ENCODE data around the gene ZNF827.

The ZNF827 gene, protein sequence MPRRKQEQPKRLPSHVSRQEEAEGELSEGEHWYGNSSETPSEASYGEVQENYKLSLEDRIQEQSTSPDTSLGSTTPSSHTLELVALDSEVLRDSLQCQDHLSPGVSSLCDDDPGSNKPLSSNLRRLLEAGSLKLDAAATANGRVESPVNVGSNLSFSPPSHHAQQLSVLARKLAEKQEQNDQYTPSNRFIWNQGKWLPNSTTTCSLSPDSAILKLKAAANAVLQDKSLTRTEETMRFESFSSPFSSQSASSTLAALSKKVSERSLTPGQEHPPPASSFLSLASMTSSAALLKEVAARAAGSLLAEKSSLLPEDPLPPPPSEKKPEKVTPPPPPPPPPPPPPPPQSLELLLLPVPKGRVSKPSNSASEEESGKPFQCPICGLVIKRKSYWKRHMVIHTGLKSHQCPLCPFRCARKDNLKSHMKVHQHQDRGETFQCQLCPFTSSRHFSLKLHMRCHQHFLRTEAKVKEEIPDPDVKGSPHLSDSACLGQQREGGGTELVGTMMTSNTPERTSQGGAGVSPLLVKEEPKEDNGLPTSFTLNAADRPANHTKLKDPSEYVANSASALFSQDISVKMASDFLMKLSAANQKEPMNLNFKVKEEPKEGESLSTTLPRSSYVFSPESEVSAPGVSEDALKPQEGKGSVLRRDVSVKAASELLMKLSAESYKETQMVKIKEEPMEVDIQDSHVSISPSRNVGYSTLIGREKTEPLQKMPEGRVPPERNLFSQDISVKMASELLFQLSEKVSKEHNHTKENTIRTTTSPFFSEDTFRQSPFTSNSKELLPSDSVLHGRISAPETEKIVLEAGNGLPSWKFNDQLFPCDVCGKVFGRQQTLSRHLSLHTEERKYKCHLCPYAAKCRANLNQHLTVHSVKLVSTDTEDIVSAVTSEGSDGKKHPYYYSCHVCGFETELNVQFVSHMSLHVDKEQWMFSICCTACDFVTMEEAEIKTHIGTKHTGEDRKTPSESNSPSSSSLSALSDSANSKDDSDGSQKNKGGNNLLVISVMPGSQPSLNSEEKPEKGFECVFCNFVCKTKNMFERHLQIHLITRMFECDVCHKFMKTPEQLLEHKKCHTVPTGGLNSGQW

DNA sequence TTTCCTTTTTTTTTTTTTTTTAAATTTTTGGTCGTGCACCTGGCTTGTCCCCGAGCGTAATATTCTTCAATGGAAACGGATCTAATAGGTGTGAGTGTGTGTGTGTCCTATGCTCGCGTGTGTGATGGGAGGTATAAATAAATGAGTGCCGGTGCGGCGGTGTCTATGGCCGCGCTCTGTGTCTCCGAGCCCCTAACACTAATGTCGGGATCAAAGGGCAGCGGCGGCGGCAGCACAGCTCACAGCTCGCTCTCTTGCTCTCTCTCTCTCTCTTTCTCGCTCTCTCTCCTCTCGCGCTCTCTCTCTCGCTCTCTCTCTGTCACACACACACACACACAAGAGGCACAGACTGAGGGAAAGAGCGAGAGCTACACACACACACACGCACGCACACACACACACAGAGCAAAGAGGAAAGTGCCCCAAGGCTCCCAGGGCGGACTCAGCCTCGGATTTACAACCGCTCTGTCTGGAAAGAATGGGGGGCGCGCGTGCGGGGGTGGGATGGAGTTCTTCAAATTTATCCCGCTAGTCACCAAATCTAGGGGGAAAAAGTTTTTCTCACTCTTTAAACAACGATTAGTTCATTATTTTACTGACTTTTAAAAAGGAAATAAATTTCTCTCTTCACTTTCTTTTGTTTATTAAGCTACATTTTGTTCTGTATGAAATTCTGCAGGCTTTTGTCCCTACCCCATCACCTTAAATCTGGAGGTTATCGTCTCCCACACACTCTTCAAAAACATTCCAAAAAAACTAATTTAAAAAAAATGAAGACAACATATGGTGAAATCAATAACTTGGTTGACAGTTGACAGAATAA lies at the start of gene ZNF827:
ZNF827 (minus strand) TSS at position 206 of the 823 bp plus-strand sequence. CDS start 416 bp downstream, outside the sequence.
- peak; percentile 34 to 60 for DNase-seq

DNA sequence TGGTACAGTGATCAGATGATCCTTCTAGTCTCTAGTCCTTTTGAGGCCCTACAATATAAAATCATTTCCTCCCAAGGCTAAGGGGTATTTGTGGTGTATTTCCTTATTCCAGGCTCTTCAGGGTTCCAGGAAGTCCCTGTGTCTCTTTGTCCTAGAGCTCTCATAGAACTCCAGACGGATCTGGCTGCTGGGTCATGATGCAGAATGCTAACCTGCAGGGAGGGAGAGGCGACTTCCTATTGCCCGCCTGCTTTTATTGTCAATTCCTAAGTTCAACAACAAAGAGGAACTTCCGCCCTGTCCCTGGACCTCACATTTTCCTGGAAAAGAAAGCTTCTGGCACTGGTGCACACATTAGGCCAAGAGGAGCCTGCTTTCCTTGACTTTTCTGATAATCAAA lies 45.9 kb upstream of the ZNF827 start:
- DNase-seq = no peak

DNA sequence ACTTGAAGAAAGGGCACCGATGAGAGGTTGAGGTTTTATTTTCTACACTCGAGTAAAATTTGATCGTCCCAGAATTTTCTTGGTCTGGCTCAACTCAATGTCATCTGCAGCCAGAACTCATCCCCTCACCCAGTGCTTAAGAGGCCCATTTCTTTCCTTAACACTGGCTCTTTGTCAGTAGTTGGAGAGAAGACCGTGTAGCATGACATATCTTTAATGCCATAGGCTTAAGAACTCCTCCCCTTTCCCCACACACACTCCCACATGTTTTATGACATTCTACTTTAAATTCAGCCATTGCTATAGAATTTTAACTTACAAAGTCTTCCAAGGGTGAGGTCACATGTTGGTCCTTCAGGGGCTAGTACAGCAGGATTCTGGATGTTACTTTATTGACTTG lies 44.2 kb upstream of the ZNF827 start:
- DNase-seq = no peak

- no peak for DNase-seq
Observed at GRCh38 chr4:145979160-145979559, 40.5 kb upstream of the ZNF827 start.

GRCh38 chr4:145976680-145977079 lies 38.1 kb upstream of the ZNF827 start:
- DNase-seq = no peak

DNA sequence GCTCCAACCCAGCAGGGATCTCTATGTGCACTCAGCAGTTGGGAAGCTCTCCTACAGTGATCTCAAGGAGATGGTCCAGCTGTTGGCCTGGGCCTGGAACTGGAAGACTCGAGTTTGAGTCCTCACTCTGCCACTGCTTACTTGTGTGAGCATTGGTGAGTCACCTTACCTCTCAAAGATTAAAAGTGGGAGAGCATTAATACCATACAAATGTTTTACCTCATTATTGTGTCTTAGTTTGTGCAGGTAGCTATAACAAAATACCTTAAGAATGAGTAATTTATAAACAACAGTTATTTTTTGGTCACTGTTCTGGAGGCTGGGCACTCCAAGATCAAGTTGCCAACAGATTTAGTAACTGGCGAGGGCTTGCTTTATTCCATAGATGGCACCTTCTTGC lies 21.4 kb upstream of the ZNF827 start:
- no peak for DNase-seq

DNA sequence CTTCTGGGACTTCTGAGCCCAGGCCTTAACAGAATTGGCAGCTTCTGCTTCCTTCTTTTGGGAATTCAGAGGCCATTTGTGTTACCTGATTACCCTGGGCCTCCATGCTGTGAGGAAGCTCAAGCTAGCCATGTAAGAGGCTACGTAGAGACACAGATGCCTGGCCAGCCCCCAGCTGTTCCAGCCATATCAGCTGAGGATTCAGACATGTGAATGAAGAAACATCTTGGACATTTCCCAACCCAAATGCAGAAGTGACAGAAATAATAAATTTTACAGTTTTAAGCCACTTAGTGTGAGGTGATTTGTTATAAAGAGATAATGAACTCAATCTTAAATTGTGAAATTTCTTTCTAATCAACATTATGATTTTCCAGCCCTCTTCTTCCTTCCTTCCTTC lies 18.7 kb upstream of the ZNF827 start:
- DNase-seq = no peak

GRCh38 chr4:145956288-145956890 lies 17.8 kb upstream of the ZNF827 start:
- peak in 1 of 2 experiments; percentile 14 for DNase-seq

DNA sequence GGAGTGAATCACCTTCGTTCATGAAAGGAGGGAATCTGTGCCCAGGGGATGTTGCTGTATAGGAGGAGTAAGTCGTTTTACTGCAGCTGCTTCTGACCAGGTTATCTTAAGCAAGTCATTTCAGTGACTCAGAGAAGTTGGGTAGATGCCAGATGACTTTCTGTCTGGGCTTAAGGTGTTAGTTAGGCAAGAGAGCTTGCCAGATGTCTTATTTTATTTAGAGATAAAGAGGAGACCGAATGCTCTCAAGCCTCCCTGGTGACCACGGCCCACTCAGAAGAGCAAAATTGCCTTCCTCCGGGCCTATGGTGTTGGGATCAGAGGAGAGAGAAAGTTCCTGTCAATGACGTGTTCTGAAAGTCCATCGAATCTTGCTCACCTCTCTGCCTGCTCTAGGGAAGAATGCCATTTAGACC lies 16.3 kb upstream of the ZNF827 start:
- DNase-seq = no peak

DNA sequence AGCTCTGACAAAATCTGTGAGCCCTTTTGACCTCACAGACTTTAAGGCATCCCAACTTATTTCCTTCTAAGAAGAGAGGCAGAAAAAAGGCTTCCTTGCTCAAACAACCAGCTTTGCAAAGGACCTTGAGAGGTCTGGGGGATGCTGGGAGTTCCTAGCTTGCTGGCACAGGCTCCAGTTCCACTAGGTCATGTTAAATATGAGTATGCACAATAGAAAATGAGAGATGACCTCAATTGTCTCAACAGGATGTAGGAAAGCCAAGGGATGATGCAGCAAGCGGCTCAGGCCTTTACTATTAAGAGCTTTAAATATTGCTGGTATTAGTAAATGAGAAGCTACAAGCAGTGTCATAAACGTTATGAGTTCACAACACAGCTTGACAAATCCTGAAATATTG lies 13.3 kb upstream of the ZNF827 start:
- no peak for DNase-seq

GRCh38 chr4:145945431-145946155 lies 7.0 kb upstream of the ZNF827 start:
- DNase-seq = no peak

DNA sequence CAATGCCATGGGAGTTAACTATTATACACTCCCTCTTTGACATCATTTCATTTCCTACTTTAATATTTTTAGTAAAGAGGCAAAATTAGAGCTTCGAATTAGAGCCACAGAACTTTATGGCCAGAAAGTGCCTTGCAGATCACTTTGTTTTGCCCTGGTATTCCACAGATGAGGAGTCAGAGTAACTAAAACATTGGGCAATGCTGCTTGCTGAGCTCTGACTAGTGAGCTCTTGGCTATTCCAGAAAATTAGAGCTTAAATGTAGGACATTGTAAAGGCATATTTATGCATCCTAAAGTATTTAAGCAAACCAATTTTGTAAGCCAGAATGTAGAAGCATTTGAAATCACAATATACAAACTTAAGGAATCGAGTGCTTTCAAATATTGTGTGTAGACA lies 6.3 kb upstream of the ZNF827 start:
- no peak for DNase-seq

GRCh38 chr4:145939856-145940255 lies 1.2 kb upstream of the ZNF827 start:
- no peak for DNase-seq

DNA sequence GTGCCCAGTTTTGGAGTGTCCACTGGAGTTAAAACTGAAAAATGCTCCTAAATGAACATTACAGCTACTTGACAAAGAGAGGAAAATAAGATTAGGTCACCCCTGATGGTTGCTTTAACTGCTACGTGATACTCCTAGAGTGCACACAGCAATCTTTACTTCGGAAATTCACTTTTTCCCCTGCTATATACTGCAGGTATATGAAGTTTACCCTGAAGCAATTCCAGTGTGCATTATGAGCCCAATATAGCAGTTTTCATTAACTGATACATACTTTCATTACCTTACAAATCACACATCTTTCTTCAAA lies 773 bp upstream of the ZNF827 start:
- no peak for DNase-seq

DNA sequence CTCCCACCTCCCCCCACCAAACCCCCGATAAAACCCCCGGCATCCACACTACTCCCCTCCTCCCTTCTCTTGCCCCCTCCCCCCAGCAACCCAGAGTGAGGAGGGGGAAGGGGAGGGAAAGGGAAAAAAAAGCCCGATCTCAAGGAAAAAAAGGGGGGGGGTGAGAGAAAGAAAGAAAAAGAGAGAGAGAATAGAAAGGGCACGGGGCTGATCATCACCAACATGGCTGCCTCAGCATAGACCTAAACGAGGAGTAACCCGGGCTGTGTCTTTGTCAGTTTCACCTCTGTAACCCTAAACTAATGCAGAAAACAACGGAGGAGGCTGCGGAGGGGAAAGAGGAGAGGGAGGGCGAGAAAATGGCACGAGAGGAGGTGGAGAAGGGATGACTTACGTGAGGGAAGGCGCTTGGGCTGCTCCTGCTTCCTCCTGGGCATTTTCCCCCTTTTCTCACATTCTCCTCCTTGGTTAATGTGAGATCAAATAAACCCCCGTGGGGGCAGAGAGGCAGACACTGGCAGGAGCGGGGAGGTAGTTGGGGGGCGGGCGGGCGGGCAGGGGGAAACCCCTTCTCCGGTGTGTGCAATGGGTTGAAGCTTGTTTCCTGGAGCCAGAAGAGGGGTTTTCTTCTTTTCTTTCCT lies 532 bp downstream of the ZNF827 start:
- peak; percentile 30 to 48 for DNase-seq

GRCh38 chr4:145936997-145937901 lies 1.4 kb downstream of the ZNF827 start:
- peak; percentile 44 to 52 for DNase-seq

DNA sequence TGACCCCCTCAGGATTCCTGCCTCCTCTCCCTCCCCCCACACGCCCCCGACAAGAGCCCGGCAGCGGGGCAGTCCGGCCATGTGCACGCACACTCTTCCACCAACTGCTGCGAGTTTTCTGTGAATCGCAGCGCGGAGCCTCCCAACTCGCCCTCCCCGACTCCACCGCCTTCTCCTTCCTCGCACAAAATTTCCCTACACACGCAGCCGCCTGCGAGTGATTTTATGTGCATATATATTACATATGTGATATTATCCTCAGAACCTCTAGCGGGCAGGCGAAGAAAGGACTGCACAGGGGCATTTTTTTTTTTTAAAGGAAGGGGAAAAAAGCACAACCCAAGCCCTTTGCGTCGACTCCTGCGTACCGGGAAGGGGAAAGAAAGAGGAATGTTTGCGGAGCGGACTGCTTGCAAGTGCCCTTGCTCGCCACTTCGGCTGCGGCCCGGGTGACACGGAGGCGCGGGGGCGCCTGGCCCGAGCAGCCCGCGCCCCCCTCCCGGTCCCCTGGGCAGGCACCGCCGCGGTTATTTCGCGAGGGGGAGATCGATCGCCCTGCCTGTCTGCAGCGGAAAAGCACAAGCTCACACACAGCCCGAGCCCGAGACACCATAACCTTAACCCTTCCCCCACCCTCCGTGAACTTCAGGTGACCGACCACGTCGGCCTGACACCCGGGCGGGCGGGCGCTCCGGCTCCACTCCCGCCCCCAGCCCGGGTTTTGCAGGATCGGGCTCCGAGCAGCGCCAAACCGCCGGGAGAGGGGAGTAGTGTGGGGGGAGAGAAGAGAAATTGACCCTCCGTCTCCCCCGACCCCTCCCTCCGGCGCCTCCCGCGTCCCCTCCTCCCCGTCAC lies 2.3 kb downstream of the ZNF827 start:
- peak; percentile 51 to 55 for DNase-seq

DNA sequence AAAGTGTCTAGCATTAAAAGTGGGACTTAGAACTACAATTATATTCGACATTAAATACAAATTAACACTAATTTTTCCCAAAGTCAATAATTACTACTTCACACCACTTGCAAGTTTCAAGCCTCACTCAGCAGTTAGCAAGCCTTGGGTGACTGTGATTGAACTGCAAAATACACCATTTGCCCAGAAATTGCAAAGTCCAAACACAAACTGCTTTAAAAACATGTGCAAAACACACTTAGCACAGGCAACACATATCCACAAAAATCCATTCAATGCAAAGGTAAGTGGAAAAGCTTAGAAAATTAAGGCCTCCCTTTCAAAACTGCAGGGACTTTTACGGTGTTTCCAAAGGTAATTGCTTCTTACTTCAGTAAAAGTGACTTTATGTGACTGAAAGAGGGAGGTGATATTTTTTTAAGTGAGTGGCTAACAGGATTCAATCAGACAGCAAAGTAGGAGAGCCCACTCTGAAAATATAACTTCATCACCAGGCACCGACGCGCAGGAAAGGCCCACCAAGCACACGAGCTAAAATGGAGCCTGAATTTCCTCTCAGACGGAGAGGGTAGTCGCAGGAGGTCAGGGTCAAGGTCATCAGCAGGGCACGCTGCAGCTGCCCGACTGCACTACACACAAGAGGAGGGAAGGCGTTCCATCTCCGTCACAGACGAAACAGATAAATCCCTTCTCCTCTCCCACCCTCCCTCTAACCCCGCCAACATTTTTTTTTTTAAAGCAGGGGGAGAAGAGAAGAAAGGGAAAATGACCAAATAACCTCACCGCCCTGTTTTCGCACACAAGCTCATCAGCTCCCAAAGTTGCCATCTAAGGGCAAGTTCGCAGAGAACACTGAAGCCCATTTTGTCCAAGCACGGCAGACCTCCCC lies 3.1 kb downstream of the ZNF827 start:
- DNase-seq = no peak

All from stimulated activated CD4-positive, alpha-beta T cell treated with anti-CD3 and anti-CD28 coated beads, Interleukin-4, amount 100 ng/mL, for 4 hours (primary cell).